Esophagus squamous epithelium (tissue), 5 donors: ENCODE results near the gene LRIG1. TPM values are rescaled to one million over a fixed set of nuclear protein-coding genes. Genes with fewer than 3 reads are reported as not detected.
A peak's percentile ranks its signal among the peaks of the same experiment; 100 is the strongest.

Source experiments
- DNase-seq: peaks from one replicate; lab custom pipeline; 2025; lab: John Stamatoyannopoulos, UW
- H3K27ac ChIP-seq, 4 donors: fragments of 200-600 bp; sonication (generic); one replicate each; pipeline ENCODE4 v1.5.1; 2016 to 2019; ENCODE audit warnings: mild to moderate bottlenecking in 1 of 4
- H3K27me3 ChIP-seq, 4 donors: fragments of 200-600 bp; sonication (generic); 1 replicate in 3 of 4; 2 replicates in 1 of 4; pipeline versions ENCODE4 v1.5.1 to v1.6.0; 2017 to 2021; ENCODE audit warnings: antibody characterized with exemption in 1 of 4
- H3K36me3 ChIP-seq, 3 donors: fragments of 200-600 bp; sonication (generic); one replicate each; pipeline ENCODE4 v1.5.1; 2016 to 2019
- H3K4me1 ChIP-seq, 3 donors: fragments of 200-600 bp; sonication (generic); one replicate each; pipeline ENCODE4 v1.5.1; 2017 to 2019
- H3K4me3 ChIP-seq, 4 donors: fragments of 200-600 bp; sonication (generic); 1 replicate in 3 of 4; 2 replicates in 1 of 4; pipeline ENCODE4 v1.5.1; 2016 to 2019; ENCODE audit warnings: mild to moderate bottlenecking in 2 of 4, moderate library complexity in 1 of 4
- H3K9me3 ChIP-seq, 3 donors: fragments of 200-600 bp; sonication (generic); one replicate each; pipeline ENCODE4 v1.5.1; 2016 to 2019
- CTCF ChIP-seq, 6 experiments: fragments of 450-650 bp in 4 of 6; fragments of 200-600 bp in 2 of 6; sonication (generic) in 2 of 6; IDR thresholded peaks; one replicate each; pipeline ENCODE4 v1.5.1; 2016 to 2019; ENCODE audit warnings: antibody characterized with exemption in 6 of 6, mild to moderate bottlenecking in 4 of 6, moderate library complexity in 4 of 6
- POLR2A ChIP-seq, 4 donors: fragments of 450-650 bp; IDR thresholded peaks; one replicate each; pipeline ENCODE4 v1.6.1; 2017; ENCODE audit warnings: antibody characterized with exemption in 4 of 4, mild to moderate bottlenecking in 4 of 4, moderate library complexity in 3 of 4
- WGBS, 2 donors: methylation state at CpG; one replicate each; pipeline ENCODE4 v1.1.5; 2018; 5-methylcytosine and 5-hydroxymethylcytosine counted together
- intact Hi-C: fragments of 100-400 bp; cut with DNase I; formaldehyde crosslinking; loops from one replicate; pipeline ENCODE4 v1.15.0; 2022
- total RNA-seq, 4 donors: library from RNA; depleted of rRNA; stranded (reverse); fragments of >200 nt; gene quantifications; one replicate each; pipeline ENCODE4 v1.1.0, GENCODE V29; 2016
- donor health status: DM: yes; HTN: yes; CAD: no.

The LRIG1 gene
- total RNA-seq, 4 donors from 2014 or later, result 7.5 to 30.5 (median 15.1) TPM

- no peak for TF ChIP-seq CTCF (IDR thresholded peaks at IDR 0.05)
- TF ChIP-seq POLR2A (IDR thresholded peaks at IDR 0.05), result no peak
- no peak for DNase-seq
- intact Hi-C loops, result no loop called here
- H3K27ac ChIP-seq, result peak overlapping the region in 1 of 4 donors; percentile 27
- H3K27me3 ChIP-seq, result no peaks in the 10 kb centered on the region
- no peaks in the 10 kb centered on the region for H3K36me3 ChIP-seq
- no peaks in the 10 kb centered on the region for H3K9me3 ChIP-seq
- no peak overlapping the region for H3K4me3 ChIP-seq
- H3K4me1 ChIP-seq, result peaks cover 4 to 94% (median 59%) of the 10 kb centered on the region in 3 donors
- WGBS, 2 donors, result 67 to 77% methylated on average over 5 of the region's 5 CpGs
Observed at GRCh38 chr3:66493458-66494099, 7.2 kb downstream of the LRIG1 start.

- intact Hi-C loops, result no loop called here
- no peak for DNase-seq
- peaks cover 4 to 94% (median 58%) of the 10 kb centered on the region in 3 donors for H3K4me1 ChIP-seq
Observed at GRCh38 chr3:66492672-66493071, 8.2 kb downstream of the LRIG1 start.

GRCh38 chr3:66492071-66492470 is 8.8 kb downstream of the LRIG1 start:
- intact Hi-C loops, result no loop called here
- WGBS, 2 donors, result 64 to 70% methylated on average over 3 of the region's 3 CpGs
- Histone ChIP-seq H3K4me1 (peaks cover 4 to 94% (median 57%) of the 10 kb centered on the region in 3 donors), H3K4me3 (no peak overlapping the region), H3K27ac (peak overlapping the region in 1 of 4 donors; percentile 65), H3K27me3 (no peaks in the 10 kb centered on the region), H3K9me3 (no peaks in the 10 kb centered on the region), H3K36me3 (no peaks in the 10 kb centered on the region)
- TF ChIP-seq POLR2A (IDR thresholded peaks at IDR 0.05), result no peak
- TF ChIP-seq CTCF (IDR thresholded peaks at IDR 0.05), result no peak
- no peak for DNase-seq

More at GRCh38 chr3:66492672-66493071, 8.2 kb downstream of the LRIG1 start:
- no peaks in the 10 kb centered on the region for H3K36me3 ChIP-seq
- H3K27me3 ChIP-seq, result no peaks in the 10 kb centered on the region
- H3K4me3 ChIP-seq, result no peak overlapping the region
- H3K9me3 ChIP-seq, result no peaks in the 10 kb centered on the region
- H3K27ac ChIP-seq, result peak overlapping the region in 1 of 4 donors; percentile 54
- 29 to 41% methylated on average over 7 of the region's 7 CpGs for WGBS, 2 donors
- TF ChIP-seq CTCF (IDR thresholded peaks at IDR 0.05) (no peak), POLR2A (IDR thresholded peaks at IDR 0.05) (no peak)

- no peaks in the 10 kb centered on the region for H3K36me3 ChIP-seq
- TF ChIP-seq CTCF (IDR thresholded peaks at IDR 0.05) (no peak), POLR2A (IDR thresholded peaks at IDR 0.05) (no peak)
- DNase-seq, result no peak
- intact Hi-C loops, result no loop called here
- H3K4me3 ChIP-seq, result no peak overlapping the region
- whole genome bisulfite sequencing, 2 donors, result 28 to 52% methylated on average over 1 of the region's 1 CpG
- H3K9me3 ChIP-seq, result no peaks in the 10 kb centered on the region
- H3K27ac ChIP-seq, result peak overlapping the region in 3 of 4 donors; percentile 42 to 65 (median 49)
- peaks cover 6 to 94% (median 60%) of the 10 kb centered on the region in 3 donors for H3K4me1 ChIP-seq
- H3K27me3 ChIP-seq, result no peaks in the 10 kb centered on the region
Observed at GRCh38 chr3:66490984-66491383, 9.8 kb downstream of the LRIG1 start.

- Histone ChIP-seq H3K36me3 (no peaks in the 10 kb centered on the region), H3K9me3 (no peaks in the 10 kb centered on the region), H3K27me3 (no peaks in the 10 kb centered on the region), H3K27ac (peak overlapping the region in 3 of 4 donors; percentile 42 to 65 (median 49)), H3K4me1 (peaks cover 9 to 94% (median 55%) of the 10 kb centered on the region in 3 donors), H3K4me3 (no peak overlapping the region)
- no peak for TF ChIP-seq POLR2A (IDR thresholded peaks at IDR 0.05)
- no peak for TF ChIP-seq CTCF (IDR thresholded peaks at IDR 0.05)
- intact Hi-C loops, result no loop called here
- no peak for DNase-seq
- WGBS, 2 donors, result 27 to 29% methylated on average over 4 of the region's 4 CpGs
Observed at GRCh38 chr3:66490214-66490613, 10.6 kb downstream of the LRIG1 start.
